A549 (cell line): ENCODE measurements around the gene P4HA2.

Experiments
- CEBPB ChIP-seq, 2 experiments: fragments of >200 bp in 1 of 2; sonication (Bioruptor Twin) in 1 of 2; formaldehyde crosslinking in 1 of 2; IDR thresholded peaks; 2 replicates each; pipeline ENCODE4 v1.6.1; 2012 to 2016
- EP300 ChIP-seq, 2 experiments: fragments of >200 bp; sonication (Bioruptor Twin); formaldehyde crosslinking; IDR thresholded peaks; 2 replicates in 1 of 2; 3 replicates in 1 of 2; pipeline ENCODE4 v1.6.1; 2016 to 2017
- TF ChIP-seq, protein P1 (sequence below): fragments of >200 bp; sonication (Bioruptor Twin); formaldehyde crosslinking; IDR thresholded peaks from 3 replicates; pipeline ENCODE4 v1.5.1; 2016
- TF ChIP-seq, protein P2 (sequence below): IDR thresholded peaks from 2 replicates; pipeline ENCODE4 v1.6.1; 2012

GRCh38 chr5:132269635-132270334, 42.1 kb upstream of the P4HA2 start:
- TF ChIP-seq, protein P1, sequence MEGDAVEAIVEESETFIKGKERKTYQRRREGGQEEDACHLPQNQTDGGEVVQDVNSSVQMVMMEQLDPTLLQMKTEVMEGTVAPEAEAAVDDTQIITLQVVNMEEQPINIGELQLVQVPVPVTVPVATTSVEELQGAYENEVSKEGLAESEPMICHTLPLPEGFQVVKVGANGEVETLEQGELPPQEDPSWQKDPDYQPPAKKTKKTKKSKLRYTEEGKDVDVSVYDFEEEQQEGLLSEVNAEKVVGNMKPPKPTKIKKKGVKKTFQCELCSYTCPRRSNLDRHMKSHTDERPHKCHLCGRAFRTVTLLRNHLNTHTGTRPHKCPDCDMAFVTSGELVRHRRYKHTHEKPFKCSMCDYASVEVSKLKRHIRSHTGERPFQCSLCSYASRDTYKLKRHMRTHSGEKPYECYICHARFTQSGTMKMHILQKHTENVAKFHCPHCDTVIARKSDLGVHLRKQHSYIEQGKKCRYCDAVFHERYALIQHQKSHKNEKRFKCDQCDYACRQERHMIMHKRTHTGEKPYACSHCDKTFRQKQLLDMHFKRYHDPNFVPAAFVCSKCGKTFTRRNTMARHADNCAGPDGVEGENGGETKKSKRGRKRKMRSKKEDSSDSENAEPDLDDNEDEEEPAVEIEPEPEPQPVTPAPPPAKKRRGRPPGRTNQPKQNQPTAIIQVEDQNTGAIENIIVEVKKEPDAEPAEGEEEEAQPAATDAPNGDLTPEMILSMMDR, result no peak
- TF ChIP-seq EP300 (IDR thresholded peaks at IDR 0.05), result no peak
- TF ChIP-seq CEBPB (IDR thresholded peaks at IDR 0.05), result no peak
- TF ChIP-seq, protein P2, sequence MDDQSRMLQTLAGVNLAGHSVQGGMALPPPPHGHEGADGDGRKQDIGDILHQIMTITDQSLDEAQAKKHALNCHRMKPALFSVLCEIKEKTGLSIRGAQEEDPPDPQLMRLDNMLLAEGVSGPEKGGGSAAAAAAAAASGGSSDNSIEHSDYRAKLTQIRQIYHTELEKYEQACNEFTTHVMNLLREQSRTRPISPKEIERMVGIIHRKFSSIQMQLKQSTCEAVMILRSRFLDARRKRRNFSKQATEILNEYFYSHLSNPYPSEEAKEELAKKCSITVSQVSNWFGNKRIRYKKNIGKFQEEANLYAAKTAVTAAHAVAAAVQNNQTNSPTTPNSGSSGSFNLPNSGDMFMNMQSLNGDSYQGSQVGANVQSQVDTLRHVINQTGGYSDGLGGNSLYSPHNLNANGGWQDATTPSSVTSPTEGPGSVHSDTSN, result no peak
